Activated naive CD8-positive, alpha-beta T cell treated with anti-CD3 and anti-CD28 coated beads, Interleukin-2, amount 50 U/mL, for 24 hours (primary cell): ENCODE measurements around the gene SP140L.
"Not testable (repeated sequence)": the region's sequence is repeated elsewhere in the genome, so short reads cannot be mapped to it uniquely, and the experiment has no call there.

Source experiments
- ATAC-seq: fragments of 150-1000 bp; cut with Tn5 transposase; one replicate; pipeline ENCODE4 v1.10.0; 2021
- DNase-seq: peaks from one replicate; pipeline ENCODE4 v3.0.0; 2021
- H3K27ac Mint-ChIP-seq: one replicate; pipeline ENCODE4 v1.8.0; 2021; ENCODE audit warnings: mild to moderate bottlenecking, mixed read lengths
- H3K27me3 Mint-ChIP-seq: one replicate; pipeline ENCODE4 v1.8.0; 2021; ENCODE audit warnings: mixed read lengths
- H3K36me3 Mint-ChIP-seq: one replicate; pipeline ENCODE4 v1.8.0; 2021; ENCODE audit warnings: low read depth, mixed read lengths
- H3K4me1 Mint-ChIP-seq: one replicate; pipeline ENCODE4 v1.8.0; 2021; ENCODE audit warnings: mixed read lengths
- H3K4me3 Mint-ChIP-seq: one replicate; pipeline ENCODE4 v1.8.0; 2021; ENCODE audit warnings: mild to moderate bottlenecking, moderate library complexity, mixed read lengths
- H3K9me3 Mint-ChIP-seq: one replicate; pipeline ENCODE4 v1.8.0; 2021; ENCODE audit warnings: mixed read lengths

Gene SP140L

DNA sequence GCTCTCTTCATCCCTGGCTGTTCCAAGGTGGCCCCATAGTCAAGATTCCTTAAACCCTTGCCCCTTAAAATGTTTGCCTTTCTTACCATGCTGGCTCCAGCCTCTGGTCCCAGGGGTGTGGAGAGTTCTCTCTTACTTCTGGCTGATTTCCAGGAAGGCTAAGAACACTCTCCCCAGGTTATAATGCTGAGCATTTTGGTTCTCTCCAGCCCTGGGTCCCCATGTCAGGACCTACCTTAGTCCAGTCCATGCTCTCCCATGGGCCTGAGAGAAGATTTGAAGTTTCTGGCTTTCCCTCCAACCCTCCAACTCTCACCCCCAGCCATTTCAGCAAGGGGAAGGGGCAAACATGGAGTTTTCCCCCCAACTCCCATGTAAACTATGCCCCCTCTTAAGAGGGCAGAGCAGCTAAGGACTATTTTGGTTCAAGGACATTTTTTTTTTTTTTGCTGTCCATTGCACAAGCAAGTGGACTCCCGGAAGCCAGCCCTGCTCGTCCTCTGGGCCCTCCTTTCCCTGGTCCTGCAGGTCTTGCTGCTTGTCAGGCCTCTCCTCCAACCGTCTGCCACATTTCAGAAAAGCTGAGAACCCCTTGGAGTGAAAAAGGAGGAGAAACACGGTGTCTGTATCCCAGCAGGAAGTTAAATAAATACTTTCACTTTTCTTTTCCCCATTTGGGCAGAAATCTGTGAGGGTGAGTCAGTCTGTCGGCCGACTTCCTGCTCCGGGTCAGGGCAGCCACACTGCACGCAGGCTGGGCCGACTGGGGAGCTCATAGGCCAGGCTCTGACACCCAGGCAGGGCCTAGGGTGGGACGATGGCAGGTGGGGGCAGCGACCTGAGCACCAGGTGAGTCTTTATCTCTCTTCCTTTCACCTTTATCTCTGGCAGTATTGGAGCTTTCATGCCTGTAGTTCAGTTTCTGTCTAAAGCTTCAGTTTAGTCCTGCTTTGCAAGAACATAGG lies at the start of gene SP140L:
SP140L (plus strand) TSS at position 741 of the 965 bp plus-strand sequence; CDS start at position 818, 77 bp downstream.
- ATAC-seq (peak; percentile 99), DNase-seq (peak; percentile 79)
- no peaks in the 10 kb centered on the region for H3K27me3 Mint-ChIP-seq
- peak within 1 kb of the TSS; percentile 98 for H3K27ac Mint-ChIP-seq
- H3K36me3 Mint-ChIP-seq, result peaks cover 13% of the 10 kb centered on the region
- H3K9me3 Mint-ChIP-seq, result peaks cover 5% of the 10 kb centered on the region
- H3K4me3 Mint-ChIP-seq, result peak within 1 kb of the TSS; percentile 94
- peaks cover 63% of the 10 kb centered on the region for H3K4me1 Mint-ChIP-seq

DNA sequence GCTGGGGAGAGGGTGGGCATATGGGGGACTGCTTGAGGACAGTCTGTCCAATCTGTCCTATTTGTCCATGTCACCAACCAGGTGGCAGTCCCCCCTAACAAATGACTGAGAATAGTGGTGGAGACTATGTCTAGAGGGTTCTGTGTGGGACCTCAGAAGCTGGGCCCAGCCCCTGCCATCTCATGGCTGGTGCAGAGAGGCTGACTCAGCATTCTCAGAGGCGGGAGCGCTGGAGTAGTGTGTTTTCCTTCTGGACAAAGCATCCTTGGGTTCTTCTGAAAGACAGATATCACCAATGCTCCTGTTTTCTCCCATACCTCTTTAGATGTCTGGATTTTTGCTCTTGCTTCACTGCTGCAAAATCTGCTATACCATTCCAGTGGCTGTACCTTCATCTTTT lies 44.1 kb upstream of the SP140L start:
- ATAC-seq, result no peak
- Mint-ChIP-seq H3K27ac (no peak overlapping the region), H3K27me3 (no peaks in the 10 kb centered on the region), H3K36me3 (peaks cover 46% of the 10 kb centered on the region), H3K4me1 (peaks cover 5% of the 10 kb centered on the region), H3K9me3 (no peaks in the 10 kb centered on the region), H3K4me3 (no peak overlapping the region)
- no peak for DNase-seq

DNA sequence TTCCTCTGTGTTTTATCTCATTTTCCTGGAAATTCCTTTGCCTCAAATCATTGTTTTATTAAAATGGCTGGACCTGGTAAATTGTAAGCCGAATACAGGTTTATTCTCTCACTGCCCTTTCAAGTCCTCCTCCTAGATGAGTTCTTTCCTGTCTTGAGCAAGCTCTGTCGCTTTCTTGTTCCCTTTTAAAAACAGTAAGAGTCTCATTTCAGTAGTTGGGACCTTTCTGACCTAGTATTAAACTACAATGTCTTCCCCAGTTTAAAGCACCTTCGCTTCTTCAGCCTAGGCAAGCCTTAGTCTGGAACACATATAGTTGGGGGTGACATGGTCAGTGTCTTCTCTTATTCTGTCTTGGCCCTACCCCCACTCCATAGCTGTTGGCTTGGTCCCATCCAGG lies 40.9 kb upstream of the SP140L start:
- Mint-ChIP-seq H3K4me3 (no peak overlapping the region), H3K36me3 (peaks cover 64% of the 10 kb centered on the region)
- ATAC-seq, result no peak

DNA sequence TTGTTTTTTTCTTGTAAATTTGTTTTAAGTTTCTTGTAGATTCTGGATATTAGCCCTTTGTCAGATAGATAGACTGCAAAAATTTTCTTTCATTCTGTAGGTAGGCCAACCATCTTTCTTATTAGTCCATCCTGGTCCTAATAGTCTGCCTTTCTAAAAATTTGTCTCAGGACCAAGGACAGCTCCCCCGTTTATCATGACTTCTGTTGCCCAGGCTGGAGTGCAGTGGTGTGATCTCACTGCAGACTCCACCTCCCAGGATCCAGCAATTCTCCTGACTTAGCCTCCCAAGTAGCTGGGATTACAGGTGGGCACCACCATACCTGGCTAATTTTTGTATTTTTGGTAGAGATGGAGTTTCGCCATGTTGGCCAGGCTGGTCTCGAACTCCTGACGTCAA lies 37.7 kb upstream of the SP140L start:
- Mint-ChIP-seq H3K9me3 (peaks cover 14% of the 10 kb centered on the region), H3K4me1 (peaks cover 19% of the 10 kb centered on the region), H3K36me3 (peaks cover 86% of the 10 kb centered on the region)
- not testable (repeated sequence) for H3K27me3 Mint-ChIP-seq, H3K27ac Mint-ChIP-seq, ATAC-seq, H3K4me3 Mint-ChIP-seq, DNase-seq

More for the DNA sequence above, 40.9 kb upstream of the SP140L start:
- Mint-ChIP-seq H3K9me3 (peaks cover 11% of the 10 kb centered on the region), H3K27ac (no peak overlapping the region), H3K27me3 (no peaks in the 10 kb centered on the region), H3K4me1 (peaks cover 19% of the 10 kb centered on the region)
- DNase-seq, result no peak

DNA sequence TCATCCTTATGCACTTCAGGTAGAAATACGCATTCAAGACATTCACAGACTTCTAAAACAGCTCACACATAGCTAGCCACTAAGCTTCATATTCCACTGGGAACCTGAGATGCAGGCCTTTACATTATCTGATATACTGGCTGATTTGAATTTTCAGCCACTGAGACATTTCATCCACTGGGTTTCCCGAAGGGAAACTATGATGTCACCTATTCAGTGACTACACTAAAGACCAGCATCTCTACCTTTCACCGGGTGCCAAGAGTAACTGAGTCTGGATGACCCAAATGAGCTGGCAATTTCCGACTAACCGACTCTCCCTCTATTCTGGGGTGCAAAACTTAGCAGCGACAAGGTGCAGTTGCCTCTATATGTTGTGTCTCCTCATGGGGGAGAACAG lies 31.8 kb upstream of the SP140L start:
- Mint-ChIP-seq H3K4me1 (peaks cover 5% of the 10 kb centered on the region), H3K4me3 (no peak overlapping the region), H3K27me3 (no peaks in the 10 kb centered on the region), H3K27ac (no peak overlapping the region), H3K36me3 (peaks cover 94% of the 10 kb centered on the region), H3K9me3 (peaks cover 7% of the 10 kb centered on the region)
- ATAC-seq, result no peak
- DNase-seq, result no peak

DNA sequence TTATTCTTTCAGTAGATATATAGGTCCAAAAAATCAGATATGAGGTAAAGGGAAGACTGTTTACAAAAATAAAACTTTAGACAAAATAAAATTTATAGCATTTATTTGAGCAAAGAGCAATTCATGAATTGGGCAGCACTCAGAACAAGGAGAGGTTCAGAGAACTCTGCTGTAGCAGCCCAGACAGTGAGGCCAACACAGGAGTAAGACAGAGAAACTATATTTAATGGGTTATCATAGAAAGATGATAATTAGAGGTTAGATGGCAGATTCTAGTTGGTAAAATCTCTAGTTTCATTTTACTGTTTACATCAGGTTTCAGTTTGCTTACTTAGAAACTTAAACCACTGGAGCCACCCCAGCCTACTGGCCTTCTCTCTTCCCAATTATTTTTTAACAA lies 30.1 kb upstream of the SP140L start:
- H3K36me3 Mint-ChIP-seq, result peaks cover 94% of the 10 kb centered on the region
- no peak overlapping the region for H3K4me3 Mint-ChIP-seq
- H3K27ac Mint-ChIP-seq, result no peak overlapping the region
- peaks cover 5% of the 10 kb centered on the region for H3K4me1 Mint-ChIP-seq
- H3K27me3 Mint-ChIP-seq, result no peaks in the 10 kb centered on the region
- DNase-seq (no peak), ATAC-seq (no peak)
- peaks cover 11% of the 10 kb centered on the region for H3K9me3 Mint-ChIP-seq

DNA sequence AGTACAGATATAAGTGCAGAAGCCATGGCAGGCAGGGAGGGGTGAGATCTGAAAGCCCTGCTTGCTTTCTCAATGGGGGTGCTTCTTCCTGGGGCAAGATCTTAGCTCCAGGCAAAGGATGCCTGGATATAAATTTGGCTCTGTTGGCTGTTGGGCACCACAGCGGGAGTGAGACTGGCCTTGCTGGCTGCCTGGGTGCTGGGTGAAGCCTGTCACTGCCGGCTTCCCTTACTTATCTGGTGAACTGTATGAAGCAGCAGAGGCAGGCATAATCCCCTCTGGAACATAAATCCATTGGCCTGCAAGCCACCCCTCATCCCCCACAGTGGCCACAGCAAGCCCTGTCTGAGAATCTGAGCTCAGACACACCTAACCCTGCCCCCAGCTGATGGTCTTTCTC lies 27.4 kb upstream of the SP140L start:
- Mint-ChIP-seq H3K4me1 (peaks cover 5% of the 10 kb centered on the region), H3K36me3 (peaks cover 85% of the 10 kb centered on the region), H3K4me3 (no peak overlapping the region), H3K27me3 (no peaks in the 10 kb centered on the region), H3K9me3 (peaks cover 19% of the 10 kb centered on the region), H3K27ac (no peak overlapping the region)
- DNase-seq (no peak), ATAC-seq (no peak)

DNA sequence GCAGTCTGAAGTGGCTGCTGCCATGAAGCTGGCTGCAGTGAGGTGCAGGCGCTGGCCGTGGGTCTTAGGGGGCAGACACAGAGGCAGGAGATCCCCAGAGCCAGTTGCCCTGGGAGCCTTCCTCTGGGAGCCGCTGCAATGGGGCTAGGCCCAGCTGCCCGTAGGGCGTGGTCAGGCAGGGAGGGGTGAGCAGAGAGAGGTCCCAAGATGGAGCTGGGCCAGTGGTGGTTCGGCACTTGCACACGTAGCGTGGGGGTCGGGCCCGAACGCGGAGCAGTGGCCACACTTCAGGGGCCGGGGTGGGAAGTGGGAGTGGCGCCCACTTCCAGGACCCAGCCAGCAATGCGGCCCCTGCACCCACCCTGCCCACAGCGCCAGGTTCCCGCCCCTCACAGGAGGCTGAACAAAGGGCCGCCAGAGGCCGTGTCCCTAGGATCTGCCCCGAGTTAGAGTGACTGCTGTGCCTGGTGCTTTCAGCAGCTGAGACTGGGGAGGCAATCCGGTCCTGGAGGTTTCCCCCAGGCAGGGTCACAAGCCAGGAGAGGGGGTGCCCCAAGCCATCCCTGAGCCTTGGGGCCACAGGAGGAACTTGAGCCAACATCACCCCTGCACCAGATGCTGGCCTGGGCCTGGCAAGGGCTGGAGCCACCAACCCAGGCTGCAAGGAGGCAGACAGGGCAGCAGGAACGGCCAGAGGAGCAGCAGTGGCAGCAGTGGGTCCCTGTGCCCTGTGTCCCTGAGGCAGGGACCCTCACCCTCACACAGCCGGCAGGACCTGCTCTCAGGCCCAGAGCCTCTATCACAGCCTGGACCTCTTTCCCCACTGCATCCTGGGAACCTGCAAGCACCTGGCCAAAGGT lies 21.3 kb upstream of the SP140L start:
- ATAC-seq (no peak), DNase-seq (no peak)
- Mint-ChIP-seq H3K27ac (no peak overlapping the region), H3K9me3 (peaks cover 16% of the 10 kb centered on the region), H3K27me3 (no peaks in the 10 kb centered on the region), H3K36me3 (peaks cover 47% of the 10 kb centered on the region), H3K4me1 (peaks cover 4% of the 10 kb centered on the region), H3K4me3 (no peak overlapping the region)

DNA sequence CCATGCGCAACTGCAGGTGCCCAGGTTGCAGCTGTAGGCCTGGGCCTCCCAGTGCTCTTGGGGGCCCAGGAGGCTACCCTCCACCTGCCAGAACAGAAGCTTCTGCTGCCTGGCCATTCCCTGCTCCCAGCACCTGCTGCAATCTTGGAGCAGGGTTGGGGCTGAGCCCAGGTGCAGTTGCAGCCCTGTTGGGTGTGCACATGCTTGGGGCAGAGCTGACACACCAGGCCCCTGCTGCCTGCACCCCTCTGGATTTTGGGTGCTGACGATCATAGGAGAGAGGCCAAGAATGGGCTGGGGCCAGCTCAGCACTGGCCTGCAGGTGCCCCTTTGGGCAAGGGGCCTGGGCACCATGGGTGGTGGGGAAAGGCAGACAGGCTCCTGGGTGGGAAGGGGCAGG lies 20.5 kb upstream of the SP140L start:
- H3K4me1 Mint-ChIP-seq, result peaks cover 4% of the 10 kb centered on the region
- no peaks in the 10 kb centered on the region for H3K27me3 Mint-ChIP-seq
- H3K9me3 Mint-ChIP-seq, result peaks cover 16% of the 10 kb centered on the region
- ATAC-seq, result no peak
- H3K27ac Mint-ChIP-seq, result no peak overlapping the region
- H3K4me3 Mint-ChIP-seq, result no peak overlapping the region
- DNase-seq, result no peak
- H3K36me3 Mint-ChIP-seq, result peaks cover 40% of the 10 kb centered on the region

DNA sequence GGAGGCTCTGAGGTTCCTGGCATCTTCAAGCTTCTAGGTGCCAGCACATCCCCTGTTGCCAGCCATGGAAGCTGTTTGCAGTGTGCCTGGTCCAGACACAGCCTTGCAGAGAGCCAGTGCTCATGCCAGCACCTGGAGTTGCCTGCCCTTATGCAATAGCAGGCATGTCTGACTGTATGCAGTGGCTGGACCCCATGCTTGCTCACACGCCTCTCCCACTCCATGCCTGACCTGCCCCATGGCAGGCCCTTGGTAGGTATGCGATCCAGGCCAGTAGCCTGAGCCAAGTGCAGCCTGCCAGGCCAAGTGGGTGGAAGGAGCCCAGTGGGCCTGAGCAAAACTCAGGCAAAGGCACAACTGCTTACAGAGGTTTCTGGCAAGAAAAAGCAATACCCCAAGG lies 19.5 kb upstream of the SP140L start:
- ATAC-seq, result no peak
- Mint-ChIP-seq H3K27ac (no peak overlapping the region), H3K36me3 (peaks cover 40% of the 10 kb centered on the region), H3K4me3 (no peak overlapping the region), H3K27me3 (no peaks in the 10 kb centered on the region), H3K4me1 (peaks cover 4% of the 10 kb centered on the region), H3K9me3 (peaks cover 8% of the 10 kb centered on the region)
- DNase-seq, result no peak

DNA sequence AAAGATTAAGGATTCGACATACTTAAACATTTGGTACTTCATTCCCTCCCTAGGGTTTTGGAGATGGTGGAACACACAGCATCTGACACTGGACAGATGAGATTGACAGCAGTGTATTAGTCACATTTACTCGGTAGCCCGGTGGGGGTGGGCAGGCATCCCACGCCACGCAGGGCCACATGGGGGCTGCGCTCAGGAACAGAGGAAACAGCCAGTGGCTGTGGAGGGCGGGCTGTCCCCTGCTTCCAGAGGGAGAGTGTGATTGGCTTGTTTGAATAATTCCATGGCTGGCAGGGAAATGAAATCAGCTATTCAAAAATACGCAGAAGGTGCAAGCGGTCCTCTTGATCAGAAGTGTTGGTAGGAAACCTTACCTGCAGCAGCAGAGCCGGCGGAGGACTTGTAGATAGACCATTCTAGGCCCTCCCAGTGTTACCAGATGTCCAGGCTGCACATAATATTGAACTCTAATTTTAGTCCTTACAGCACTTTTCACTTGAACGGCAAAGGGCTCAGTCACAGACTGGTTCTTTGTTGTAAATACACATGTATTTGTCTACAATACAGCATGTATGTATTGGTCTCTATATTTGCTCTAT lies 18.5 kb upstream of the SP140L start:
- Mint-ChIP-seq H3K4me1 (peaks cover 4% of the 10 kb centered on the region), H3K36me3 (peaks cover 43% of the 10 kb centered on the region), H3K9me3 (no peaks in the 10 kb centered on the region), H3K4me3 (no peak overlapping the region), H3K27ac (no peak overlapping the region), H3K27me3 (no peaks in the 10 kb centered on the region)
- ATAC-seq (no peak), DNase-seq (no peak)

DNA sequence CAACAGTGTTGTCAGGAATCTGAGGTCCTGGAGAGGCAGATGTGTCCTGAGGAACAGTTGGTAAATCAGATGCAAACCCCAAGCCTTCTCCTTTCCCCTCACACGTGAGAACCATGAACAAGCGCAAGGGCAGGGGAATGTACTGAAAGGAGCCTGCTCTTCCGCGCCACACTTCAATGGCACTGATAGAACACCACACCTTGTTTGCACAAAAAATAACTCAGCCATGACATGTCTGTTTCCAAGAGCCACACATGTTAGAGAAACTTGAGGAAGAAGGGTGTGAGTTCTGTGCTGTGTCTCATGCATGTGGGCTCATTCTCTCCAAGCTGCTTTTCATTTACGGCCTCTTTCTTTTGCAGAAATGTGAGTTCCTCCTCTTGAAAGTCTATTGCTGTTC lies 16.2 kb upstream of the SP140L start:
- H3K36me3 Mint-ChIP-seq, result peaks cover 40% of the 10 kb centered on the region
- H3K27ac Mint-ChIP-seq, result not testable (repeated sequence)

DNA sequence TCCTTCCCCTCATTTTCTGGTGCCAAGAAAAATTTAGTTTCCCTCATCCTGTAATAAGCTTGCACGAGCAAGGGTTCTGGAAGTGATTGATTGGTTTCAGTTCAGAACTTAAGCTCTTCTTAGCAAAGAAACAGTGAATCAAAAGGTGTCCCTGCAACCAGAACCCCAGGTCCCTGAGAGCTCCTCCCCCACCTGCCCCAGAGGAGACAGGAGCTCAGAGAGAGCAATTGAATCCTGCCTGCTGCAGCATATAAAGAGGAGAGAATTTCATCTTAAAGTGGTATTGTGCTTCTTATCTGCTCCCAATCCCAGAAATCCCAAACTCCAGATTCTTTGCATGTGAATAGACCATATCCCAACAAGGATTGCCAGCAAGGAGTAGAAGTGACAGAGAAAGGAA lies 15.4 kb upstream of the SP140L start:
- peaks cover 40% of the 10 kb centered on the region for H3K36me3 Mint-ChIP-seq
- not testable (repeated sequence) for H3K4me3 Mint-ChIP-seq, H3K4me1 Mint-ChIP-seq, H3K27ac Mint-ChIP-seq, DNase-seq, H3K9me3 Mint-ChIP-seq, H3K27me3 Mint-ChIP-seq, ATAC-seq

More for the DNA sequence above, 16.2 kb upstream of the SP140L start:
- not testable (repeated sequence) for H3K27me3 Mint-ChIP-seq, ATAC-seq, H3K4me1 Mint-ChIP-seq, H3K4me3 Mint-ChIP-seq, H3K9me3 Mint-ChIP-seq, DNase-seq

DNA sequence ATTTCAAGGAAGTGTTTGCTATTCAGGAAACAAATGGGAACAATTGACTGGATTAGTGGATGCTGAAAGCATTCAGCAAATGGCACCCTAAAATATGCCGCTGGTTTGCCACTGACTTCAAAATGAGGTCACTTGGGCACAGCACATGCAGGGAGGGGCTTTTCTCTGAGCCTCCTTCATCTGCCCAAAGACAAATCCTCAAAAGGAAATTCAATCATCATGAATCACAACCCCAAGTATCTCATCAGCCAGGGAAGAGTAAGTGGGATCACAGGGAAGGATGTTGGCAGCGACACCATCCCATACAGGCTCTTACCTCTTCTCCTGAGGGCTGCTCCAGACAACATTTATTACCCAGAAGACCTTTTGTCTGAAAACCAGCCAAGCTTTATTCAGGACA lies 14.4 kb upstream of the SP140L start:
- Mint-ChIP-seq H3K9me3 (no peaks in the 10 kb centered on the region), H3K27me3 (no peaks in the 10 kb centered on the region), H3K27ac (no peak overlapping the region), H3K4me1 (peaks cover 10% of the 10 kb centered on the region), H3K4me3 (no peak overlapping the region), H3K36me3 (peaks cover 34% of the 10 kb centered on the region)
- DNase-seq (no peak), ATAC-seq (no peak)
